PC-9 (cell line): Measurements from ENCODE around the gene CDYL2. TPM values are rescaled to one million over a fixed set of nuclear protein-coding genes. Genes with fewer than 3 reads are reported as not detected.

Experiments used
- BruUV-seq: library from RNA; stranded (reverse); fragments of 400-500 nt; replicated peaks from 2 replicates; lab custom pipeline; 2021; lab: Mats Ljungman, UMichigan
- CTCF ChIA-PET: fragments of 300-600 bp; sonication (Branson Sonifier 250); formaldehyde crosslinking; loops from one replicate; lab custom pipeline; 2022; ENCODE audit warnings: antibody characterized with exemption; lab: Charles Lee
- POLR2A ChIA-PET: fragments of 300-600 bp; sonication (Branson Sonifier 250); formaldehyde crosslinking; loops from one replicate; lab custom pipeline; 2022; ENCODE audit warnings: antibody characterized with exemption; ENCODE audit not compliant: unreplicated experiment; lab: Charles Lee
- DNase-seq, 2 experiments: peaks; one replicate each; pipeline versions ENCODE4 v3.0.0 to v3.0.0-alpha.2; 2015 to 2022; ENCODE audit warnings: mixed read lengths in 1 of 2
- H2AFZ ChIP-seq: fragments of 200-600 bp; sonication (generic); 2 replicates; pipeline ENCODE4 v1.8.1; 2017; ENCODE audit warnings: antibody characterized with exemption
- H3F3A ChIP-seq: fragments of 200-600 bp; sonication (generic); 2 replicates; pipeline ENCODE4 v1.8.1; 2017; ENCODE audit warnings: antibody characterized with exemption, mild to moderate bottlenecking, low read depth; ENCODE audit not compliant: insufficient read depth
- H3K27ac ChIP-seq: fragments of 200-600 bp; sonication (generic); 2 replicates; pipeline ENCODE4 v1.6.1; 2016; ENCODE audit warnings: mixed run types
- H3K27me3 ChIP-seq: fragments of 200-600 bp; sonication (generic); 2 replicates; pipeline ENCODE4 v1.6.1; 2016; ENCODE audit warnings: low read depth, mixed run types; ENCODE audit not compliant: insufficient read depth
- H3K36me3 ChIP-seq: fragments of 200-600 bp; sonication (generic); 2 replicates; pipeline ENCODE4 v1.6.1; 2016; ENCODE audit warnings: low read depth, mixed run types
- H3K4me1 ChIP-seq: fragments of 200-600 bp; sonication (generic); replicated peaks from 2 replicates; pipeline ENCODE4 v1.6.1; 2016; ENCODE audit warnings: mixed run types; ENCODE audit not compliant: insufficient read depth
- H3K4me2 ChIP-seq: fragments of 200-600 bp; sonication (generic); 2 replicates; pipeline ENCODE4 v1.6.1; 2017; ENCODE audit warnings: mixed run types
- H3K4me3 ChIP-seq: fragments of 200-600 bp; sonication (generic); 2 replicates; pipeline ENCODE4 v1.6.1; 2016; ENCODE audit warnings: mixed run types
- H3K79me2 ChIP-seq: fragments of 200-600 bp; sonication (generic); 2 replicates; pipeline ENCODE4 v1.6.1; 2017; ENCODE audit warnings: low read depth, mixed run types
- H3K9me2 ChIP-seq: fragments of 200-600 bp; sonication (generic); 2 replicates; pipeline ENCODE4 v1.8.1; 2017; ENCODE audit warnings: mild to moderate bottlenecking; ENCODE audit not compliant: insufficient read depth
- H3K9me3 ChIP-seq: fragments of 200-600 bp; sonication (generic); 2 replicates; pipeline ENCODE4 v1.8.1; 2016; ENCODE audit warnings: low read depth; ENCODE audit not compliant: insufficient read depth
- H4K20me1 ChIP-seq: fragments of 200-600 bp; sonication (generic); 2 replicates; pipeline ENCODE4 v1.8.1; 2017; ENCODE audit not compliant: insufficient read depth
- CTCF ChIP-seq: fragments of 200-600 bp; sonication (generic); conservative IDR thresholded peaks from 2 replicates; pipeline ENCODE4 v1.6.1; 2017; ENCODE audit warnings: mixed run types, antibody characterized with exemption, mild to moderate bottlenecking, moderate library complexity
- EZH2 ChIP-seq: fragments of 200-600 bp; sonication (generic); IDR thresholded peaks from 2 replicates; pipeline ENCODE4 v1.8.0; 2017; ENCODE audit warnings: antibody characterized with exemption, low read depth
- intact Hi-C: fragments of 100-400 bp; cut with micrococcal nuclease; formaldehyde crosslinking; loops from one replicate; pipeline ENCODE4 v1.10.0; 2022; ENCODE audit not compliant: unreplicated experiment
- total RNA-seq: library from RNA; stranded (reverse); gene quantifications from 2 replicates; pipeline ENCODE4 v1.2.3, GENCODE V29; 2021

The CDYL2 gene
- total RNA-seq, 1 experiment from 2014 or later = 3.3 TPM

DNA sequence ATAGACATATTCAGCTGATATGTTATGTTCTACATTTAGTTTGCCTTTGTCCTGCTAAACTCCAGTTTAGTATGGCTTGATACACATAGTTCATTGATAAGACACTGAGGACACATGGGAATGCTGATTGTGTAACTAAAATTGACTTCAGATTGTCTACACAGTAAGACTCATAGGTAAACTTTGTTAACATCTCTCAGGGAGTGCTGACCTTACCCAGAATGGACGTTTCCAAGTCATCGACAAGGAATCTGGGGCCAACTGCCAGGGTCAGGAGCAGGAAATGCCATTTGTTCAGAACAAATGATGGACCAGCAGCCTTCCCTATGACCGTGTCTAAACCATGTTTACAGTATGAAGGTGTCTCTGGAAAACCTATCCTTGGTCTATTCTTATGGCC lies 204.9 kb downstream of the CDYL2 start:
- Histone ChIP-seq H4K20me1 (no peaks in the 10 kb centered on the region), H3K4me2 (no peak overlapping the region), H3K27me3 (peaks cover 10% of the 10 kb centered on the region; the same call in 1 of the 2 replicates), H3K9me3 (no peaks in the 10 kb centered on the region), H3K9me2 (no peaks in the 10 kb centered on the region), H3F3A (no peaks in the 10 kb centered on the region), H3K36me3 (no peaks in the 10 kb centered on the region), H3K79me2 (no peaks in the 10 kb centered on the region), H2AFZ (no peak overlapping the region), H3K4me1 (no peaks in the 10 kb centered on the region), H3K27ac (no peak overlapping the region), H3K4me3 (no peak overlapping the region)
- CTCF ChIA-PET = no interaction called here
- TF ChIP-seq EZH2 (no peak), CTCF (no peak)
- no TSS peak for BruUV-seq
- intact Hi-C loops = no loop called here
- POLR2A ChIA-PET = no interaction called here
- DNase-seq = no peak

DNA sequence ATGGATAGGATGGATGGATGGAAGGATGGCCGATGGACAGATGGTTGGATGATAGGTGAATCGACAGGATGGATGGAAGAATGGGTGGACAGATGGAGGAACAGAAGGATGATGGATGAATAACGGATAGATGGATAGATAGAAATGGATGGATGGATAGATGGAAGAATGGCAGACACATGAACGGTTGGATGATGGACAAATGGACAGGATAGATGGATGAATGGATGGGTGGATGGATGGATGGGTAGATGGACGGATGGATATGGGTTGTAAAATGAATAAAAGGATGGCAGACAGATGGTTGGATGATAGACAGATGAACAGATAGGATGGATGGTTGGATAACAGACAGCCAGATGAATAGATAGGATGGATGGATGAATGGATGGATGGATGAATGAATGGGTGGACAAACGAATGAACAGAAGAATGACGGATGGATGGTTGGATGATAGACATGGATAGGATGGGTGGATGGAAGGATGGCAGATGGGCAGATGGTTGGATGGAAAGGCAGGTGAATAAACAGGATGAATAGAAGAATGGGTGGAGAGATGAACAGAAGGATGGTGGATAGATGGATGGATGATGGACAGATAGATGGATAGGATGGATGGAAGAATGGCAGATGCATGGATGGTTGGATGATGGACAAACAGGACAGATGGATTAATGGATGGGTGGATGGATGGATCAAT lies 207.7 kb downstream of the CDYL2 start:
- CTCF ChIA-PET = no interaction called here
- Histone ChIP-seq H3K4me3 (no peak overlapping the region), H3K4me2 (no peak overlapping the region), H3K79me2 (no peaks in the 10 kb centered on the region), H3K36me3 (no peaks in the 10 kb centered on the region), H3K9me2 (no peaks in the 10 kb centered on the region), H3K4me1 (no peaks in the 10 kb centered on the region), H3F3A (no peaks in the 10 kb centered on the region), H4K20me1 (no peaks in the 10 kb centered on the region), H3K27ac (no peak overlapping the region), H2AFZ (no peak overlapping the region), H3K27me3 (peaks cover 5% of the 10 kb centered on the region; the same call in 1 of the 2 replicates), H3K9me3 (no peaks in the 10 kb centered on the region)
- POLR2A ChIA-PET = no interaction called here
- DNase-seq = no peak
- no peak for TF ChIP-seq EZH2
- TF ChIP-seq CTCF = no peak
- intact Hi-C loops = no loop called here
- no TSS peak for BruUV-seq

DNA sequence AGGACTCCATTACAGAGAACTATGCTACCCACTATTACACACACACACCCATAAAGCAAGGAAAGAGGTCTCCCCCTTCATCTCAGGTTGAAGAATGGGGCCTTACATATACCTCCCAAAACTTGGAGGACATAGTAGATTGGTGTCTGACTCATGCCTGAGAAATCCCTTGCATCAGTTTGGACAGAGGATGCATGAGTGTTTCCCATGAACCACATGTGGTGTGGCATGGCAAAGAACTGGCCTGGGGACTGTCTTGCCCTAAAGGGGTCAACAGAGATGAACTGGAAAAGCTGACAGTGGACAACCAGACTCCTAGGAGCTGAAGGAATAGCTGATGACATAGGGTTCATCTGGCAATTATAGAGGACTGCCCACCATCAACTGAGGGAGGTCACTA lies 209.6 kb downstream of the CDYL2 start:
- no peak for TF ChIP-seq EZH2
- no peak for TF ChIP-seq CTCF
- POLR2A ChIA-PET = no interaction called here
- H3K27ac ChIP-seq = no peak overlapping the region
- no peaks in the 10 kb centered on the region for H3K9me2 ChIP-seq
- no peaks in the 10 kb centered on the region for H3F3A ChIP-seq
- H3K27me3 ChIP-seq = no peaks in the 10 kb centered on the region
- H3K9me3 ChIP-seq = no peaks in the 10 kb centered on the region
- no peak overlapping the region for H3K4me3 ChIP-seq
- no peak overlapping the region for H2AFZ ChIP-seq
- no peak overlapping the region for H3K4me2 ChIP-seq
- no peaks in the 10 kb centered on the region for H3K4me1 ChIP-seq
- CTCF ChIA-PET = no interaction called here
- H4K20me1 ChIP-seq = no peaks in the 10 kb centered on the region
- DNase-seq = no peak
- intact Hi-C loops = no loop called here
- BruUV-seq = no TSS peak
- H3K79me2 ChIP-seq = no peaks in the 10 kb centered on the region
- no peaks in the 10 kb centered on the region for H3K36me3 ChIP-seq
